Measurements from ENCODE around the gene HLA-DRA.
A peak's percentile ranks its signal among the peaks of the same experiment; 100 is the strongest.

Gene HLA-DRA

GRCh38 chr6:32439602-32440214 lies at the start of gene HLA-DRA:
TSS of gene HLA-DRA (plus strand) at chr6:32439887. CDS start at chr6:32439951, 64 bp downstream.
- POLR2A ChIA-PET: no interaction called here
- DNase-seq (ENCODE audit: extremely low spot score): peak; percentile 71
- TF ChIP-seq LEF1 (IDR thresholded peaks at IDR 0.05; ENCODE audit: borderline replicate concordance) (no peak), BHLHE40 (IDR thresholded peaks at IDR 0.05; ENCODE audit: borderline replicate concordance) (no peak)
- CTCF ChIA-PET: no interaction called here

- no peak for DNase-seq (ENCODE audit: extremely low spot score)
- CTCF ChIA-PET: no interaction called here
- POLR2A ChIA-PET: no interaction called here
- no peak for TF ChIP-seq HDGF (IDR thresholded peaks at IDR 0.05; ENCODE audit: borderline replicate concordance)
- TF ChIP-seq CTBP1 (IDR thresholded peaks at IDR 0.05; ENCODE audit: borderline replicate concordance): no peak
- no peak for TF ChIP-seq NFRKB (IDR thresholded peaks at IDR 0.05)
- TF ChIP-seq L3MBTL2 (conservative IDR thresholded peaks at IDR 0.05): no peak
- TF ChIP-seq ELF4 (IDR thresholded peaks at IDR 0.05): no peak
- no peak for TF ChIP-seq TARDBP (IDR thresholded peaks at IDR 0.05)
- no peak for TF ChIP-seq FOXK2 (IDR thresholded peaks at IDR 0.05)
- no peak for TF ChIP-seq PKNOX1 (IDR thresholded peaks at IDR 0.05)
- no peak for TF ChIP-seq SUZ12 (IDR thresholded peaks at IDR 0.05)
- no peak for TF ChIP-seq LEF1 (IDR thresholded peaks at IDR 0.05; ENCODE audit: borderline replicate concordance)
- no peak for TF ChIP-seq BHLHE40 (IDR thresholded peaks at IDR 0.05; ENCODE audit: borderline replicate concordance)
- no peak for TF ChIP-seq ARNT (IDR thresholded peaks at IDR 0.05)
- TF ChIP-seq ZNF384 (IDR thresholded peaks at IDR 0.05): no peak
- TF ChIP-seq FOXM1 (IDR thresholded peaks at IDR 0.05; ENCODE audit: borderline replicate concordance): no peak
Observed at GRCh38 chr6:32391505-32391904, 48.2 kb upstream of the HLA-DRA start.

- CTCF ChIA-PET: interaction anchor here (1.2 kb wide), 1 partner anchor 20 kb away, joined by 4 read pairs; no protein-coding TSS in a partner anchor
- DNase-seq (ENCODE audit: extremely low spot score): peak; percentile 45
Observed at GRCh38 chr6:32393665-32394420, 45.8 kb upstream of the HLA-DRA start.

GRCh38 chr6:32396028-32396427 lies 43.7 kb upstream of the HLA-DRA start:
- no peak for DNase-seq (ENCODE audit: extremely low spot score)
- no peak for TF ChIP-seq PKNOX1 (IDR thresholded peaks at IDR 0.05)
- POLR2A ChIA-PET: no interaction called here
- CTCF ChIA-PET: no interaction called here

More at GRCh38 chr6:32393665-32394420, 45.8 kb upstream of the HLA-DRA start:
- no peak for TF ChIP-seq CTBP1 (IDR thresholded peaks at IDR 0.05; ENCODE audit: borderline replicate concordance)
- POLR2A ChIA-PET: no interaction called here

GRCh38 chr6:32397252-32397920 lies 42.3 kb upstream of the HLA-DRA start:
- POLR2A ChIA-PET: no interaction called here
- no peak for DNase-seq (ENCODE audit: extremely low spot score)
- no peak for TF ChIP-seq FOXA1 (IDR thresholded peaks at IDR 0.05)
- no peak for TF ChIP-seq SP1 (IDR thresholded peaks at IDR 0.05)
- TF ChIP-seq ARNT (IDR thresholded peaks at IDR 0.05): no peak
- no peak for TF ChIP-seq FOXK2 (IDR thresholded peaks at IDR 0.05)
- no peak for TF ChIP-seq FOXM1 (IDR thresholded peaks at IDR 0.05; ENCODE audit: borderline replicate concordance)
- TF ChIP-seq HDGF (IDR thresholded peaks at IDR 0.05; ENCODE audit: borderline replicate concordance): no peak
- no peak for TF ChIP-seq PKNOX1 (IDR thresholded peaks at IDR 0.05)
- CTCF ChIA-PET: interaction anchor here (0.6 to 0.8 kb wide), 2 partner anchors 202 to 452 kb away, joined by 3 to 5 read pairs; no protein-coding TSS in a partner anchor

- ChIA-PET CTCF (interaction anchor here (0.6 to 3.3 kb wide), 2 partner anchors 12 to 1865 kb away, joined by 3 to 8 read pairs; no protein-coding TSS in a partner anchor), POLR2A (interaction anchor here (1.2 kb wide), 1 partner anchor 206 kb away, joined by 4 read pairs; no protein-coding TSS in a partner anchor)
- DNase-seq (ENCODE audit: extremely low spot score): no peak
- TF ChIP-seq SP1 (IDR thresholded peaks at IDR 0.05) (no peak), LEF1 (IDR thresholded peaks at IDR 0.05; ENCODE audit: borderline replicate concordance) (no peak), SUZ12 (IDR thresholded peaks at IDR 0.05) (no peak)
Observed at GRCh38 chr6:32401284-32401963, 38.3 kb upstream of the HLA-DRA start.

Data from HEK293T (cell line).